Neural progenitor cell (in vitro differentiated cells): Measurements from ENCODE around the gene PTGER2. TPM values are rescaled to one million over a fixed set of nuclear protein-coding genes. Genes with fewer than 3 reads are reported as not detected.

Experiments
- DNase-seq: peaks from one replicate; pipeline ENCODE4 v3.0.0-alpha.2; 2016; ENCODE audit warnings: low spot score
- H2AFZ ChIP-seq: fragments of 200-600 bp; sonication (generic); replicated peaks from 2 replicates; pipeline ENCODE4 v1.6.1; 2016; ENCODE audit warnings: antibody characterized with exemption
- H3F3A ChIP-seq: fragments of 200-600 bp; sonication (generic); 2 replicates; pipeline ENCODE4 v1.6.1; 2016; ENCODE audit warnings: antibody characterized with exemption, low read depth
- H3K27ac ChIP-seq: fragments of 200-600 bp; sonication (generic); 2 replicates; pipeline ENCODE4 v1.5.1; 2016; ENCODE audit warnings: mild to moderate bottlenecking
- H3K27me3 ChIP-seq: fragments of 200-600 bp; sonication (generic); 2 replicates; pipeline ENCODE4 v1.6.1; 2016; ENCODE audit warnings: mild to moderate bottlenecking, moderate library complexity
- H3K36me3 ChIP-seq: fragments of 200-600 bp; sonication (generic); 2 replicates; pipeline ENCODE4 v1.5.1; 2016
- H3K4me1 ChIP-seq: fragments of 200-600 bp; sonication (generic); 2 replicates; pipeline ENCODE4 v1.6.1; 2016; ENCODE audit warnings: mixed run types
- H3K4me2 ChIP-seq: fragments of 200-600 bp; sonication (generic); 2 replicates; pipeline ENCODE4 v1.6.1; 2016
- H3K4me3 ChIP-seq: fragments of 200-600 bp; sonication (generic); 2 replicates; pipeline ENCODE4 v1.5.1; 2016
- H3K79me2 ChIP-seq: fragments of 200-600 bp; sonication (generic); 2 replicates; pipeline ENCODE4 v1.6.1; 2016; ENCODE audit warnings: low read depth
- H3K9ac ChIP-seq: fragments of 200-600 bp; sonication (generic); 2 replicates; pipeline ENCODE4 v1.6.1; 2016
- H3K9me3 ChIP-seq: fragments of 200-600 bp; sonication (generic); 2 replicates; pipeline ENCODE4 v1.5.1; 2016; ENCODE audit warnings: low read depth
- H4K20me1 ChIP-seq: fragments of 200-600 bp; sonication (generic); 2 replicates; pipeline ENCODE4 v1.6.1; 2016; ENCODE audit warnings: low read depth
- H3K27ac Mint-ChIP-seq: 3 replicates; pipeline ENCODE4 v1.8.0; 2021; ENCODE audit warnings: mixed read lengths
- H3K27me3 Mint-ChIP-seq: 2 replicates; pipeline ENCODE4 v1.8.0; 2022; ENCODE audit warnings: low read depth, mild to moderate bottlenecking, inconsistent platforms, moderate library complexity, mixed read lengths; ENCODE audit not compliant: insufficient read depth
- H3K36me3 Mint-ChIP-seq: 3 replicates; pipeline ENCODE4 v1.8.0; 2021; ENCODE audit warnings: mixed read lengths
- H3K4me1 Mint-ChIP-seq: 3 replicates; pipeline ENCODE4 v1.8.0; 2021; ENCODE audit warnings: mixed read lengths
- H3K4me3 Mint-ChIP-seq: 3 replicates; pipeline ENCODE4 v1.8.0; 2021; ENCODE audit warnings: mild to moderate bottlenecking, moderate library complexity, mixed read lengths
- H3K9me3 Mint-ChIP-seq: 3 replicates; pipeline ENCODE4 v1.8.0; 2020; ENCODE audit warnings: mixed read lengths
- EZH2 ChIP-seq: fragments of 200-600 bp; sonication (generic); IDR thresholded peaks from 2 replicates; pipeline ENCODE4 v1.6.1; 2017; ENCODE audit warnings: antibody characterized with exemption, mild to moderate bottlenecking, moderate library complexity
- EZH2phosphoT487 ChIP-seq: fragments of 200-600 bp; sonication (generic); IDR thresholded peaks from 2 replicates; pipeline ENCODE4 v1.6.1; 2017; ENCODE audit warnings: antibody characterized with exemption
- total RNA-seq: library from RNA; depleted of rRNA; stranded (reverse); fragments of >200 nt; gene quantifications from 2 replicates; pipeline ENCODE4 v1.2.3, GENCODE V29; 2015; ENCODE audit warnings: low replicate concordance
- TF ChIP-seq, protein P1 (sequence below): fragments of 200-600 bp; sonication (generic); IDR thresholded peaks from 2 replicates; pipeline ENCODE4 v1.5.1; 2017; ENCODE audit warnings: antibody characterized with exemption, mild to moderate bottlenecking

Gene PTGER2
- total RNA-seq, 1 donor from 2014 or later: not detected

DNA sequence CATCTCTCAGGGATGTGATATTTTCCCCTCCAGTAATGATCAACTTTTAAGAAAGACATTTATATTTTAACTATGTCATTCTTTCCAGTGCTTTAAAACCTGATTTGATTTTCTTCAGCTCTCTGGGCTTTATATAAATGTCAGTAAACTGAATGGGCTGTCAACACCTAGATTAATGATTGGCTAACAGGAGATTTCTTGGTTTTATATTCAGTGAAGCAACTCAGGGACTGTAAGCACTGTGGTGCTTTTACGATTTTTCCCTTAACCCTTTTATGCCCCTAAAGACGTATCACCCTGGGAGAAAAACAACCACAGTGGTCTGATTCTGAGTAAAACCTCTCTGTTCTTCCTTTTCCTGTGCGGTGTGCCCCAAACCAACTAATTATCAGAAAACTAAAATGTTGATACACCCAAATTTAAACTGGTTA is 38.0 kb downstream of the PTGER2 start:
- Mint-ChIP-seq H3K27ac (no peak overlapping the region), H3K27me3 (peaks cover 4% of the 10 kb centered on the region), H3K9me3 (no peaks in the 10 kb centered on the region), H3K4me1 (peaks cover 5% of the 10 kb centered on the region), H3K4me3 (no peak overlapping the region), H3K36me3 (no peaks in the 10 kb centered on the region)
- TF ChIP-seq, protein P1, sequence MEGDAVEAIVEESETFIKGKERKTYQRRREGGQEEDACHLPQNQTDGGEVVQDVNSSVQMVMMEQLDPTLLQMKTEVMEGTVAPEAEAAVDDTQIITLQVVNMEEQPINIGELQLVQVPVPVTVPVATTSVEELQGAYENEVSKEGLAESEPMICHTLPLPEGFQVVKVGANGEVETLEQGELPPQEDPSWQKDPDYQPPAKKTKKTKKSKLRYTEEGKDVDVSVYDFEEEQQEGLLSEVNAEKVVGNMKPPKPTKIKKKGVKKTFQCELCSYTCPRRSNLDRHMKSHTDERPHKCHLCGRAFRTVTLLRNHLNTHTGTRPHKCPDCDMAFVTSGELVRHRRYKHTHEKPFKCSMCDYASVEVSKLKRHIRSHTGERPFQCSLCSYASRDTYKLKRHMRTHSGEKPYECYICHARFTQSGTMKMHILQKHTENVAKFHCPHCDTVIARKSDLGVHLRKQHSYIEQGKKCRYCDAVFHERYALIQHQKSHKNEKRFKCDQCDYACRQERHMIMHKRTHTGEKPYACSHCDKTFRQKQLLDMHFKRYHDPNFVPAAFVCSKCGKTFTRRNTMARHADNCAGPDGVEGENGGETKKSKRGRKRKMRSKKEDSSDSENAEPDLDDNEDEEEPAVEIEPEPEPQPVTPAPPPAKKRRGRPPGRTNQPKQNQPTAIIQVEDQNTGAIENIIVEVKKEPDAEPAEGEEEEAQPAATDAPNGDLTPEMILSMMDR: no peak
- no peak for TF ChIP-seq EZH2phosphoT487
- no peak for TF ChIP-seq EZH2
- H3K9me3 ChIP-seq: no peaks in the 10 kb centered on the region
- no peak for DNase-seq
- no peak overlapping the region for H2AFZ ChIP-seq
- no peak overlapping the region for H3K9ac ChIP-seq
- H3K4me3 ChIP-seq: no peak overlapping the region
- H3F3A ChIP-seq: no peaks in the 10 kb centered on the region
- H3K4me1 ChIP-seq: peaks cover 4% of the 10 kb centered on the region
- H3K27ac ChIP-seq: no peak overlapping the region
- no peaks in the 10 kb centered on the region for H4K20me1 ChIP-seq
- no peaks in the 10 kb centered on the region for H3K79me2 ChIP-seq
- no peak overlapping the region for H3K4me2 ChIP-seq
- H3K36me3 ChIP-seq: no peaks in the 10 kb centered on the region
- no peaks in the 10 kb centered on the region for H3K27me3 ChIP-seq

DNA sequence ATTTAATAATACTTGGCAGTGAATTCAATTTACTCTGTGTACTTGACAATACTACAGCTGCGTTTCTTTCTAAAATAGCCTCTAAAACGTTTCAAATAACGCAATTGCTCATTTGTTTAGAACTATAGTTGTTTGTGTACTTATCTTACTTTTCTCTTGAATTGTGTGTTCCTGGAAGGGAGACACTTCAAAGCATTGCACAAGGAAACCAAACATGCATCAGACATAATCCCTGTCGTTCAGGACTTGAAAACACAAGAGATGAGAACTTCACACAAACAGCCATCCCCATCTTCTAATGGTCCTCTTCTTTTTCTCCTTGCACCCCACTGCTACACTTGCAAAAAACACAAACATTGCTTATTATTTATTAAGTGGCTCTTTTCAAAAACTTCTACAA is 38.5 kb downstream of the PTGER2 start:
- DNase-seq: no peak
- H3K9ac ChIP-seq: no peak overlapping the region
- no peaks in the 10 kb centered on the region for H3K36me3 ChIP-seq
- H2AFZ ChIP-seq: no peak overlapping the region
- H3K36me3 Mint-ChIP-seq: no peaks in the 10 kb centered on the region
- H3K4me3 ChIP-seq: no peak overlapping the region
- no peak overlapping the region for H3K4me3 Mint-ChIP-seq
- no peaks in the 10 kb centered on the region for H3K79me2 ChIP-seq
- H3K27me3 ChIP-seq: no peaks in the 10 kb centered on the region
- no peaks in the 10 kb centered on the region for H3F3A ChIP-seq
- H3K9me3 ChIP-seq: no peaks in the 10 kb centered on the region
- no peaks in the 10 kb centered on the region for H4K20me1 ChIP-seq
- H3K27me3 Mint-ChIP-seq: peaks cover 4% of the 10 kb centered on the region
- peaks cover 4% of the 10 kb centered on the region for H3K4me1 ChIP-seq
- TF ChIP-seq EZH2 (no peak), EZH2phosphoT487 (no peak)
- TF ChIP-seq, protein P1: no peak
- no peak overlapping the region for H3K4me2 ChIP-seq
- H3K9me3 Mint-ChIP-seq: no peaks in the 10 kb centered on the region
- no peak overlapping the region for H3K27ac ChIP-seq
- H3K27ac Mint-ChIP-seq: no peak overlapping the region
- H3K4me1 Mint-ChIP-seq: peaks cover 5% of the 10 kb centered on the region

GRCh38 chr14:52354242-52354641 is 40.1 kb downstream of the PTGER2 start:
- H3K36me3 ChIP-seq: no peaks in the 10 kb centered on the region
- no peak for DNase-seq
- peaks cover 4% of the 10 kb centered on the region for H3K4me1 ChIP-seq
- H2AFZ ChIP-seq: no peak overlapping the region
- H3K4me1 Mint-ChIP-seq: peaks cover 5% of the 10 kb centered on the region
- H3K9me3 ChIP-seq: no peaks in the 10 kb centered on the region
- no peak overlapping the region for H3K4me2 ChIP-seq
- no peaks in the 10 kb centered on the region for H3K9me3 Mint-ChIP-seq
- no peak overlapping the region for H3K4me3 Mint-ChIP-seq
- H3K9ac ChIP-seq: no peak overlapping the region
- no peak overlapping the region for H3K27ac ChIP-seq
- no peaks in the 10 kb centered on the region for H3K79me2 ChIP-seq
- H3K4me3 ChIP-seq: no peak overlapping the region
- peaks cover 4% of the 10 kb centered on the region for H3K27me3 Mint-ChIP-seq
- no peaks in the 10 kb centered on the region for H4K20me1 ChIP-seq
- TF ChIP-seq, protein P1: no peak
- TF ChIP-seq EZH2phosphoT487: no peak
- TF ChIP-seq EZH2: no peak
- no peaks in the 10 kb centered on the region for H3K36me3 Mint-ChIP-seq
- H3K27me3 ChIP-seq: no peaks in the 10 kb centered on the region
- H3K27ac Mint-ChIP-seq: no peak overlapping the region
- no peaks in the 10 kb centered on the region for H3F3A ChIP-seq
